ENCODE data around the gene DPY19L2. TPM values are rescaled to one million over a fixed set of nuclear protein-coding genes. Genes with fewer than 3 reads are reported as not detected.
"Not testable (repeated sequence)": the region's sequence is repeated elsewhere in the genome, so short reads cannot be mapped to it uniquely, and the experiment has no call there.

Gene DPY19L2
- total RNA-seq (2021; fragmentation: NEBNext Ultra II Directional; extraction: Animal tissue kit (Norgen Biotek cat#: 25700)): 1 to 10 TPM; 1.3 to 2.9 (median 2.0) TPM
- long read RNA-seq, full-length matches to known transcripts: 1 of 2 reads
- long read RNA-seq, partial matches to known transcripts: 0 of 2 reads
- long read RNA-seq, other reads (novel, unspliced or antisense): 1 of 2 reads

GRCh38 chr12:63668028-63668799 is at the start of gene DPY19L2:
Gene DPY19L2, minus strand, starts transcription at chr12:63668493. Its CDS starts 100 bp downstream, at chr12:63668393.
- Mint-ChIP-seq H3K36me3 (ENCODE audit: low read depth) (no peaks in the 10 kb centered on the region), H3K4me1 (ENCODE audit: low read depth) (peaks cover 33% of the 10 kb centered on the region), H3K27ac (peak within 1 kb of the TSS; percentile 73), H3K4me3 (peak within 1 kb of the TSS; percentile 91), H3K27me3 (ENCODE audit: insufficient read depth) (peaks cover 4% of the 10 kb centered on the region; the same call in 1 of the 2 replicates), H3K9me3 (no peaks in the 10 kb centered on the region)
- DNase-seq: peak; percentile 74
- TF ChIP-seq CTCF (IDR thresholded peaks at IDR 0.05): no peak

DNA sequence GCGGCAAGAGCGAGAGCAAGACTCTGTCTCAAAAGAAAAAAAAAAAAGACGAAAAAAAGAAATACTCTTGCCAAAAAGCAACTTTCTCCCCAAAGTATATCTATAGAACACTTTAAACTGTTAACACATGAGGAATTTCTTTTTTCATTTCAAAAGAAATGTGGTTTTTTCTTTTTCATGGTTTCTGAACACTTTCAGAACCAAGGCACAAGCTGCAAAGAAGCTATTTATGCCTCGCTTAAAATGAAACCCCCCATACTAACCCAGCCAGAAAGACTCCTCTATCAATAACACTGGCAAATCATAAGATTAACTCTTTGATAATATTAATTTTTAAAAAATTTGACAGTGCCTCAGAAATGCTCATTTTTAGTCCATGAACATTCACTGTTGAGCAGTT is 48.6 kb upstream of the DPY19L2 start:
- not testable (repeated sequence) for H3K9me3 Mint-ChIP-seq; H3K27me3 Mint-ChIP-seq (ENCODE audit: insufficient read depth); H3K27ac Mint-ChIP-seq; H3K36me3 Mint-ChIP-seq (ENCODE audit: low read depth); H3K4me3 Mint-ChIP-seq; H3K4me1 Mint-ChIP-seq (ENCODE audit: low read depth); DNase-seq

DNA sequence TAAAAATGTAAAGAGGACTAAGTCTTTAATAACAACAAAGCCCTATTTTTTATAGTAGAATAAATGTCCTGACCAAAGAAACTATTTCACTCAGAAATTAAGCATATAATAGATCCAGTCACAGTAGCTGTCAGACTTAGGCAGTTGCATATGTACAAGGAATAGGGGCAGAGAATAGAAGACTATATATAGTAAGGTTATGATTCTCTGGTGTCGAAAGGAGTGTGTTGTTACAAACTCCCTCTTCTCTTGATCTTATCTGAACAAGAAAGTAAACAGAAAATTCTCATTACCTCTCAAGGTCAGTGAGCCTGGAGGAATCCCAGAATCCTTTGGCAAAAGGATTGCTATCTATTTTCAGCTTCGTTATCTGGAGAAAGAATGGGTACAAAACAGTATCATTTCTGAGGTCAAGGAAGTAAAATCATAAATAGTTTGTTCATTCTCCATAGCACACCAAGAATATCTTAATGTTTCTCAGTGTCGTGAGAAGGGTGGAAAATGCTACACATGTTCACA is 46.9 kb upstream of the DPY19L2 start:
- not testable (repeated sequence) for H3K27me3 Mint-ChIP-seq (ENCODE audit: insufficient read depth); H3K36me3 Mint-ChIP-seq (ENCODE audit: low read depth); H3K4me3 Mint-ChIP-seq; DNase-seq; H3K9me3 Mint-ChIP-seq; H3K27ac Mint-ChIP-seq
- peaks cover 12% of the 10 kb centered on the region for H3K4me1 Mint-ChIP-seq (ENCODE audit: low read depth)

GRCh38 chr12:63714409-63714808 is 46.1 kb upstream of the DPY19L2 start:
- H3K4me1 Mint-ChIP-seq (ENCODE audit: low read depth): peaks cover 12% of the 10 kb centered on the region
- not testable (repeated sequence) for H3K27me3 Mint-ChIP-seq (ENCODE audit: insufficient read depth); H3K27ac Mint-ChIP-seq; H3K9me3 Mint-ChIP-seq; H3K36me3 Mint-ChIP-seq (ENCODE audit: low read depth); DNase-seq; H3K4me3 Mint-ChIP-seq

DNA sequence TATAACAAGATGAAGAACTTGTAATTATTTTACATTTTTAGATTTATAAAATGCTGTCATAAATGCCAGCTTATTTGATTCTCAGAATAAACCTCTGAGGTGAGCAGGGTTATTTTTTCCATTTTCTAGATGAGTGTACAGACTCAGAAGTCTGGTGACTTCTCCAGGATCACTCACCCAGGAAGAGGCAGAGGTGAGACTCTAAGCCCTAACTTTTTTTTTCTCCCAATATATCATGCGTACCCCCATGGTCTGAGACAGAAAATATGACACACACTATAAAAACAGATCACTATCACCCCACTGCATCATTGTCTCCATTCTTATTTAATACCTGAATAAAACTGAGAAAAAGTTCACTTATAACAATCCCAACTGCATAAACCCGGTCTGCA is 45.4 kb upstream of the DPY19L2 start:
- not testable (repeated sequence) for DNase-seq; H3K27ac Mint-ChIP-seq; H3K36me3 Mint-ChIP-seq (ENCODE audit: low read depth); H3K4me3 Mint-ChIP-seq; H3K27me3 Mint-ChIP-seq (ENCODE audit: insufficient read depth); H3K9me3 Mint-ChIP-seq
- peaks cover 12% of the 10 kb centered on the region for H3K4me1 Mint-ChIP-seq (ENCODE audit: low read depth)

DNA sequence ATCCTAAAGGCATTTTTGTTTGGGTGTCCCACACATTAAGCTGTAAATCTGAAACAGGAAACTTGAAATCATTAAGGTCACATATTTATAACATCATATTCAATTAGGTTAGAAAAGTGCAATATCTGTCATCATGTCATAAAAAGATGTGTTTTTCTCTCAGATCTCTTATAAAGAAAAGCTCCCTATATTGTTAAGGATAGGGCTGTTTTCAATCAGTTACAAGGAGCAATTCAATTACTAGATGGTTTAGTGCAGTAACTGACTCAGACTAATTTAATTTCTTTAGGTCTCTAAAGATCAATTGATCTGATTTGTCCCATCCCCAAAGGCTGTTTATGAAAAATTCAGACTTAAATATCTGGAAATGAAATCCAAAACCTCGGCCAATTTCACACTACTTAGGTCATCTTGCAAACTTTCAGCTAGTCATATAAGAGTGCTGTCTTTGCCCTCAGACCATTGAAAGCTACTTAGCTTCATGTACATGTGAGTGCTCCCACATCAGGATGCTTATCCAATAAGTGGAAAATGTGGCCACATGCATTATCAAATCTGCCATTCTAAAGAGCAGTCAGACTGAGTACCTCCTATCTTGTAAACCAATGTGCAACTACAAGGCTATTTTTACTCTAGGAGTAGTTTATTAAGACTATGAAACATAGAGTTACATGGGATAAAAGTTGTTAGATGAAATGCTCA is 44.8 kb upstream of the DPY19L2 start:
- not testable (repeated sequence) for H3K36me3 Mint-ChIP-seq (ENCODE audit: low read depth); H3K27ac Mint-ChIP-seq; H3K9me3 Mint-ChIP-seq; H3K27me3 Mint-ChIP-seq (ENCODE audit: insufficient read depth); H3K4me3 Mint-ChIP-seq; DNase-seq
- peaks cover 12% of the 10 kb centered on the region for H3K4me1 Mint-ChIP-seq (ENCODE audit: low read depth)

DNA sequence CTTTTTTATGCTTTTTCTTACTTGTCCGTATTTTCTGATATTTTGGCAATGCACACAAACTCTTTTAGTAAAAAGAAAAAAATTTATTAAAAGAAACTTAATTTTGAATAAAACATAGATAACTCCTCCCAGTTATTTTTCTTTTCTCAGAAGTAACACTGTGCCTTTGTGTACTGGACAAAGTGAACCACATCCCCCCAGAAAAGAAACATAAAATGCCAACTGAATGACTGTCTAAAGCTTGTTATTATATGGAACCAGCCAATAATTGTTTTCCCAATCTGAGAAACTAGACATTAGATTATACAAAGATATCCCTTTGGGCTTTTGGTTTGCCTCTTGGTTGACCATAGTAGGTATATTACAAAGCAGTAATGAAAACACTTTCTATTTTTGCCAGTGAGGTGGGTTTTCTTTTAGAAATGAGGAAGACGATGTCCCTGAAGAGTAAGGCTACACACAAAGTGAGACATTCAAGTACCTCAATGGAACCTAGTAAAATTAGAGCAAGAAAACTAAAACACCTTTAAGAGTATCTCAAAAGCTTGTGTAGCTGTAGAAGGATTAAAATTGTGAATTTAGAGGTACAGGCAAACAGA is 44.2 kb upstream of the DPY19L2 start:
- H3K4me3 Mint-ChIP-seq; H3K36me3 Mint-ChIP-seq (ENCODE audit: low read depth); H3K27ac Mint-ChIP-seq: not testable (repeated sequence)

DNA sequence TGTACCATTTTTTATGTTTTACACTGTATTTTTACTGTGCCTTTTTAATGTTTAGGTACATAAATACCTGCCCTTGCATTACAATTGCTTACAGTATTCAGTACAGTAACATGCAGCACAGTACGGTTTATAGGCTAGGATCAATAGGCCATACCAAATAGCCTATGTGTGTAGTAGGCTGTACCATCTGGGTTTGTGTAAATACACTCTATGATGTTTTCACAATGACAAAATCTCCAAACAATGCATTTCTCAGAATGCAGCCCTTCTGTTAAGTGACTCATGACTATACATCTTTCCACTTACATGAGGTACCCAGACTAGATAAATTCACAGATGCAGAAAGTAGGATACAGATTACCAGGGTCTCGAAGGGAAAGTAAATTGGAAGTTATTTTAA is 43.0 kb upstream of the DPY19L2 start:
- not testable (repeated sequence) for H3K36me3 Mint-ChIP-seq (ENCODE audit: low read depth); H3K27ac Mint-ChIP-seq; H3K9me3 Mint-ChIP-seq; H3K4me3 Mint-ChIP-seq; H3K27me3 Mint-ChIP-seq (ENCODE audit: insufficient read depth)
- peaks cover 12% of the 10 kb centered on the region for H3K4me1 Mint-ChIP-seq (ENCODE audit: low read depth)
- DNase-seq: peak; percentile 9

More for the DNA sequence above, 44.2 kb upstream of the DPY19L2 start:
- not testable (repeated sequence) for DNase-seq; H3K27me3 Mint-ChIP-seq (ENCODE audit: insufficient read depth); H3K9me3 Mint-ChIP-seq
- H3K4me1 Mint-ChIP-seq (ENCODE audit: low read depth): peaks cover 12% of the 10 kb centered on the region

All from HFFc6 (cell line).